ENCODE data around the gene PLAC8.

Gene PLAC8

GRCh38 chr4:83129264-83129663, 14.7 kb upstream of the PLAC8 start:
- H3K4me3 Mint-ChIP-seq: no peak overlapping the region
- H3K4me1 Mint-ChIP-seq: no peaks in the 10 kb centered on the region
- peak overlapping the region in 1 of 3 experiments; percentile 82 for H3K27ac Mint-ChIP-seq
- H3K9me3 Mint-ChIP-seq: peaks cover 23% of the 10 kb centered on the region
- H3K27me3 Mint-ChIP-seq (ENCODE audit: low read depth): no peaks in the 10 kb centered on the region
- H3K36me3 Mint-ChIP-seq (ENCODE audit: low read depth): no peaks in the 10 kb centered on the region
- TF ChIP-seq CTCF (IDR thresholded peaks at IDR 0.05; ENCODE audit: unreplicated experiment in 3 of 3): no peak

GRCh38 chr4:83128240-83128929, 13.9 kb upstream of the PLAC8 start:
- Mint-ChIP-seq H3K4me1 (no peaks in the 10 kb centered on the region), H3K4me3 (no peak overlapping the region), H3K36me3 (ENCODE audit: low read depth) (no peaks in the 10 kb centered on the region), H3K27me3 (ENCODE audit: low read depth) (no peaks in the 10 kb centered on the region), H3K9me3 (peaks cover 21% of the 10 kb centered on the region), H3K27ac (peak overlapping the region in 1 of 3 experiments; percentile 82)
- no peak for TF ChIP-seq CTCF (IDR thresholded peaks at IDR 0.05; ENCODE audit: unreplicated experiment in 3 of 3)

- no peak for TF ChIP-seq CTCF (IDR thresholded peaks at IDR 0.05; ENCODE audit: unreplicated experiment in 3 of 3)
- Mint-ChIP-seq H3K9me3 (peaks cover 24% of the 10 kb centered on the region), H3K4me3 (no peak overlapping the region), H3K4me1 (no peaks in the 10 kb centered on the region), H3K27ac (no peak overlapping the region), H3K36me3 (ENCODE audit: low read depth) (no peaks in the 10 kb centered on the region), H3K27me3 (ENCODE audit: low read depth) (no peaks in the 10 kb centered on the region)
Measured at GRCh38 chr4:83125738-83126141, 11.2 kb upstream of the PLAC8 start.

- H3K4me1 Mint-ChIP-seq: no peaks in the 10 kb centered on the region
Measured at GRCh38 chr4:83124111-83124780, 9.7 kb upstream of the PLAC8 start.

GRCh38 chr4:83121246-83121645, 6.7 kb upstream of the PLAC8 start:
- Mint-ChIP-seq H3K9me3 (peaks cover 9% of the 10 kb centered on the region), H3K4me3 (no peak overlapping the region), H3K27me3 (ENCODE audit: low read depth) (no peaks in the 10 kb centered on the region), H3K4me1 (no peaks in the 10 kb centered on the region), H3K27ac (no peak overlapping the region), H3K36me3 (ENCODE audit: low read depth) (no peaks in the 10 kb centered on the region)
- TF ChIP-seq CTCF (IDR thresholded peaks at IDR 0.05; ENCODE audit: unreplicated experiment in 3 of 3): no peak

More at GRCh38 chr4:83124111-83124780, 9.7 kb upstream of the PLAC8 start:
- H3K27me3 Mint-ChIP-seq (ENCODE audit: low read depth): no peaks in the 10 kb centered on the region
- TF ChIP-seq CTCF (IDR thresholded peaks at IDR 0.05; ENCODE audit: unreplicated experiment in 3 of 3): no peak
- no peak overlapping the region for H3K27ac Mint-ChIP-seq
- no peaks in the 10 kb centered on the region for H3K36me3 Mint-ChIP-seq (ENCODE audit: low read depth)
- H3K9me3 Mint-ChIP-seq: peaks cover 21% of the 10 kb centered on the region
- H3K4me3 Mint-ChIP-seq: no peak overlapping the region

GRCh38 chr4:83118869-83119268, 4.3 kb upstream of the PLAC8 start:
- peaks cover 8% of the 10 kb centered on the region for H3K9me3 Mint-ChIP-seq

More at GRCh38 chr4:83118869-83119268, 4.3 kb upstream of the PLAC8 start:
- no peaks in the 10 kb centered on the region for H3K4me1 Mint-ChIP-seq
- H3K27ac Mint-ChIP-seq: no peak overlapping the region
- H3K4me3 Mint-ChIP-seq: no peak overlapping the region
- H3K27me3 Mint-ChIP-seq (ENCODE audit: low read depth): no peaks in the 10 kb centered on the region
- H3K36me3 Mint-ChIP-seq (ENCODE audit: low read depth): no peaks in the 10 kb centered on the region
- TF ChIP-seq CTCF (IDR thresholded peaks at IDR 0.05; ENCODE audit: unreplicated experiment in 3 of 3): no peak
